ENCODE measurements around the gene PLCB4.

- no peak for TF ChIP-seq CTCF (IDR thresholded peaks at IDR 0.05; ENCODE audit: insufficient read depth, low read length)
- no peak for TF ChIP-seq REST (IDR thresholded peaks at IDR 0.05; ENCODE audit: insufficient replicate concordance, low read depth)
- no peak for TF ChIP-seq POLR2AphosphoS5 (IDR thresholded peaks at IDR 0.05; ENCODE audit: low read depth)
- TF ChIP-seq GABPA (IDR thresholded peaks at IDR 0.05; ENCODE audit: low read depth): no peak
Measured at GRCh38 chr20:9200196-9200595, 131.3 kb downstream of the PLCB4 start.
